Glomerular visceral epithelial cell (primary cell): ENCODE results near the gene XYLB.

ENCODE experiments used
- DNase-seq: peaks from one replicate; pipeline ENCODE4 v3.0.0-alpha.2; 2016; ENCODE audit errors: extremely low spot score

Gene XYLB

GRCh38 chr3:38323060-38323459 lies 23.5 kb upstream of the XYLB start:
- DNase-seq: no peak

- no peak for DNase-seq
Observed at GRCh38 chr3:38325256-38325655, 21.3 kb upstream of the XYLB start.

- DNase-seq: no peak
Observed at GRCh38 chr3:38327335-38328009, 19.1 kb upstream of the XYLB start.

- DNase-seq: no peak
Observed at GRCh38 chr3:38331257-38332022, 15.1 kb upstream of the XYLB start.

- DNase-seq: no peak
Observed at GRCh38 chr3:38332201-38332600, 14.4 kb upstream of the XYLB start.

GRCh38 chr3:38334142-38335055 lies 12.2 kb upstream of the XYLB start:
- peak; percentile 33 for DNase-seq

- DNase-seq: no peak
Observed at GRCh38 chr3:38335263-38335662, 11.3 kb upstream of the XYLB start.

- no peak for DNase-seq
Observed at GRCh38 chr3:38337703-38338102, 8.9 kb upstream of the XYLB start.

GRCh38 chr3:38343797-38344594 lies 2.6 kb upstream of the XYLB start:
- DNase-seq: no peak

- DNase-seq: no peak
Observed at GRCh38 chr3:38345879-38346586, 552 bp upstream of the XYLB start.

- DNase-seq: no peak
Observed at GRCh38 chr3:38347421-38348200, 1.0 kb downstream of the XYLB start.

GRCh38 chr3:38348903-38349302 lies 2.3 kb downstream of the XYLB start:
- peak; percentile 50 for DNase-seq

GRCh38 chr3:38349684-38350359 lies 3.2 kb downstream of the XYLB start:
- no peak for DNase-seq

GRCh38 chr3:38353151-38353550 lies 6.6 kb downstream of the XYLB start:
- no peak for DNase-seq

- DNase-seq: peak; percentile 64
Observed at GRCh38 chr3:38354588-38355330, 8.2 kb downstream of the XYLB start.

GRCh38 chr3:38359038-38359437 lies 12.5 kb downstream of the XYLB start:
- no peak for DNase-seq

- no peak for DNase-seq
Observed at GRCh38 chr3:38360345-38360744, 13.8 kb downstream of the XYLB start.

GRCh38 chr3:38361496-38361895 lies 14.9 kb downstream of the XYLB start:
- DNase-seq: no peak

- DNase-seq: no peak
Observed at GRCh38 chr3:38362825-38363224, 16.2 kb downstream of the XYLB start.
